Measurements from ENCODE around the gene VWA3B. TPM values are rescaled to one million over a fixed set of nuclear protein-coding genes. Genes with fewer than 3 reads are reported as not detected.

The VWA3B gene
- total and polyA plus RNA-seq, 8 donors, result 1.0 to 7.8 (median 4.6) TPM; not detected in 1

GRCh38 chr2:98333922-98334321 lies 247.0 kb downstream of the VWA3B start:
- intact Hi-C loops (cut with DNase I), result no loop called here
- H3K9me3 ChIP-seq, result no peaks in the 10 kb centered on the region
- DNase-seq (no peak), ATAC-seq (no peak)
- no peaks in the 10 kb centered on the region for H3K36me3 ChIP-seq
- no peak overlapping the region for H3K4me3 ChIP-seq
- H3K27ac ChIP-seq, result no peak overlapping the region
- no peaks in the 10 kb centered on the region for H3K4me1 ChIP-seq
- no peak for TF ChIP-seq CTCF (IDR thresholded peaks at IDR 0.05)
- H3K27me3 ChIP-seq, result no peaks in the 10 kb centered on the region

- peak; percentile 57 for ATAC-seq
- TF ChIP-seq CTCF (IDR thresholded peaks at IDR 0.05), result no peak
These were observed 247.6 kb downstream of the VWA3B start for GRCh38 chr2:98334439-98335078.

GRCh38 chr2:98335271-98335670 lies 248.3 kb downstream of the VWA3B start:
- no peak for TF ChIP-seq CTCF (IDR thresholded peaks at IDR 0.05)
- Histone ChIP-seq H3K9me3 (no peaks in the 10 kb centered on the region), H3K4me3 (no peak overlapping the region), H3K27me3 (peaks cover 0 to 5% of the 10 kb centered on the region in 2 donors), H3K27ac (no peak overlapping the region), H3K4me1 (no peaks in the 10 kb centered on the region), H3K36me3 (no peaks in the 10 kb centered on the region)
- DNase-seq (no peak), ATAC-seq (no peak)
- intact Hi-C loops (cut with DNase I), result no loop called here

More at GRCh38 chr2:98334439-98335078, 247.6 kb downstream of the VWA3B start:
- peaks cover 0 to under 1% of the 10 kb centered on the region in 2 donors for H3K27me3 ChIP-seq
- H3K4me3 ChIP-seq, result no peak overlapping the region
- intact Hi-C loops (cut with DNase I), result no loop called here
- H3K36me3 ChIP-seq, result no peaks in the 10 kb centered on the region
- no peak for DNase-seq
- no peaks in the 10 kb centered on the region for H3K9me3 ChIP-seq
- no peaks in the 10 kb centered on the region for H3K4me1 ChIP-seq
- H3K27ac ChIP-seq, result no peak overlapping the region

GRCh38 chr2:98341241-98341640 lies 254.3 kb downstream of the VWA3B start:
- no peak for DNase-seq
- no peak for TF ChIP-seq CTCF (IDR thresholded peaks at IDR 0.05)
- ATAC-seq, result no peak

GRCh38 chr2:98343285-98343684 lies 256.3 kb downstream of the VWA3B start:
- TF ChIP-seq CTCF (IDR thresholded peaks at IDR 0.05), result no peak
- no peak for DNase-seq
- Histone ChIP-seq H3K27me3 (peaks cover 36 to 65% of the 10 kb centered on the region in 2 donors), H3K27ac (no peak overlapping the region), H3K36me3 (no peaks in the 10 kb centered on the region), H3K9me3 (no peaks in the 10 kb centered on the region), H3K4me3 (no peak overlapping the region), H3K4me1 (peaks cover 3 to 10% of the 10 kb centered on the region in 2 donors)
- intact Hi-C loops (cut with DNase I), result no loop called here
- ATAC-seq, result no peak

More at GRCh38 chr2:98341241-98341640, 254.3 kb downstream of the VWA3B start:
- Histone ChIP-seq H3K4me1 (peaks cover 0 to under 1% of the 10 kb centered on the region in 2 donors), H3K36me3 (no peaks in the 10 kb centered on the region), H3K27ac (no peak overlapping the region), H3K27me3 (peaks cover 15 to 45% of the 10 kb centered on the region in 2 donors), H3K4me3 (no peak overlapping the region), H3K9me3 (no peaks in the 10 kb centered on the region)
- intact Hi-C loops (cut with DNase I), result no loop called here
